ENCODE results near the gene PDYN. TPM values are rescaled to one million over a fixed set of nuclear protein-coding genes. Genes with fewer than 3 reads are reported as not detected.

PDYN gene
- total and polyA plus RNA-seq, 2 donors (not counting 1 experiment from before 2014, with no cell fraction given), result not detected

DNA sequence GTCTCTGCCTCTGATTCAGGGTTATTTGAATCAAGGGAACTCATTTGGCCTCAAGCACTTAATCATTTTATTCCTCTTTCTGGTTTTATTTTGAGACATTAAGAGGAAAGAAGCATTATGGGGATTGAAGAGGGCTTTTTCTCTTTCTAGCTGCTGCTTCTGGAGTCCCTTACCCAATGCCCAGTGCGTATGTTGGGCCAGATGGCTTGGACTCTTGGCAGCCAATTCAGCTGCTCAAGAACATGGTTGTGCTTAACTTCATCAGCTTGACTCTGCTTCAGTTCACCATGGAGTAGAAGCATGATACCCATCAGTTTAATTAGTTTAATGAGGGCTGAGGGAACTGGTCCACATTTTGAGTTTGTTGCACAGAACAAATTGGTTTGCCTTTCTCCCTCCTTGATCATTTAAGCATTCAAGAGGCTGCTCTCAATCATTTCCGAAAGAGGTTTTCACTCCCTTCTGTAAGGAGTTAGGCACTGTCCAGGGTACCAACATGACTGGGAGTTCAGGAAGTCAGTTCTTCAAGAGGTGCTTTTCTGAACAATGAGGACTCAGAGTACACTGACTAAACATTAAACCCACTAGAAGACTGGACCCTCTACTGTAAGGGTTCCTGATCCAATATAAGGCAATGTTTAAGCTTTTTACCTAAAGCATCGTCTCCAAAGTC lies 14.6 kb downstream of the PDYN start:
- no peaks in the 10 kb centered on the region for H3K36me3 ChIP-seq (ENCODE audit: control insufficient read depth, insufficient read depth, low read length)
- H3K4me2 ChIP-seq (ENCODE audit: extremely low read depth, insufficient read depth, low read length), result no peak overlapping the region
- no peak overlapping the region for H3K4me3 ChIP-seq (replicated peaks in 1 of 4; ENCODE audit: control extremely low read depth in 1 of 4, insufficient read depth in 1 of 4, low read depth in 3 of 4, low read length in 4 of 4)
- DNase-seq (ENCODE audit: low read depth in 2 of 2), result no peak
- no peak overlapping the region for H2AFZ ChIP-seq (ENCODE audit: low read length)
- no peak overlapping the region for H3K9ac ChIP-seq (ENCODE audit: insufficient read depth, low read length)
- TF ChIP-seq, protein P1, sequence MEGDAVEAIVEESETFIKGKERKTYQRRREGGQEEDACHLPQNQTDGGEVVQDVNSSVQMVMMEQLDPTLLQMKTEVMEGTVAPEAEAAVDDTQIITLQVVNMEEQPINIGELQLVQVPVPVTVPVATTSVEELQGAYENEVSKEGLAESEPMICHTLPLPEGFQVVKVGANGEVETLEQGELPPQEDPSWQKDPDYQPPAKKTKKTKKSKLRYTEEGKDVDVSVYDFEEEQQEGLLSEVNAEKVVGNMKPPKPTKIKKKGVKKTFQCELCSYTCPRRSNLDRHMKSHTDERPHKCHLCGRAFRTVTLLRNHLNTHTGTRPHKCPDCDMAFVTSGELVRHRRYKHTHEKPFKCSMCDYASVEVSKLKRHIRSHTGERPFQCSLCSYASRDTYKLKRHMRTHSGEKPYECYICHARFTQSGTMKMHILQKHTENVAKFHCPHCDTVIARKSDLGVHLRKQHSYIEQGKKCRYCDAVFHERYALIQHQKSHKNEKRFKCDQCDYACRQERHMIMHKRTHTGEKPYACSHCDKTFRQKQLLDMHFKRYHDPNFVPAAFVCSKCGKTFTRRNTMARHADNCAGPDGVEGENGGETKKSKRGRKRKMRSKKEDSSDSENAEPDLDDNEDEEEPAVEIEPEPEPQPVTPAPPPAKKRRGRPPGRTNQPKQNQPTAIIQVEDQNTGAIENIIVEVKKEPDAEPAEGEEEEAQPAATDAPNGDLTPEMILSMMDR (conservative IDR thresholded peaks at IDR 0.05 in 1 of 2, IDR thresholded peaks at IDR 0.05 in 1 of 2; ENCODE audit: low read depth in 1 of 2, low read length in 2 of 2), result no peak
- TF ChIP-seq EZH2 (IDR thresholded peaks at IDR 0.05; ENCODE audit: low read length, missing control alignments), result no peak
- H3K27ac ChIP-seq (ENCODE audit: insufficient read depth, low read length), result no peak overlapping the region
- no peaks in the 10 kb centered on the region for H4K20me1 ChIP-seq (ENCODE audit: control insufficient read depth, extremely low read depth, insufficient read depth, low read length)
- H3K27me3 ChIP-seq (ENCODE audit: control insufficient read depth, insufficient read depth, low read length), result peaks cover 7% of the 10 kb centered on the region
- H3K9me3 ChIP-seq (ENCODE audit: control insufficient read depth, insufficient read depth, low read depth, low read length), result no peaks in the 10 kb centered on the region
- no peaks in the 10 kb centered on the region for H3K4me1 ChIP-seq (ENCODE audit: control insufficient read depth, extremely low read depth, insufficient read depth, low read length)
- no peaks in the 10 kb centered on the region for H3K79me2 ChIP-seq (ENCODE audit: control insufficient read depth, insufficient read depth, low read length)

DNA sequence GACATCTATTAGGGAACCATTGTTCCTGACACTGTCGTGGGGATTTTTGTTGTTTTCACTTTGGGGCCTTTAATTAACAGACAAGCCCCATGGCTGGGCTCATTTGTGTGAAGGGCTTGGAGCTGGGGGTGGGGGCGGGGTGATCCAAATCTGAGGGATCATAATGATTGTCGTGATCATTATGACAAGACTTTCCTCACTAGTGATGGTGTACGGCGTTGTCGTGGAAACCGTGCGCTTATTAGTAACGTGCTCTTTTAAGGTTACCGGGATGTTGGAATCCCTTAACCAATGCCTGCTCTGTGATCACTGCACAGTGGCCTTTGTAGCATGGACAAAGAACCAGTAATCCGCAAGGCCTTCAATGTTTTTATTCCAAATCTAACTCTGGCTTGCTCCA lies 18.6 kb downstream of the PDYN start:
- Histone ChIP-seq H3K9me3 (ENCODE audit: control insufficient read depth, insufficient read depth, low read depth, low read length) (no peaks in the 10 kb centered on the region), H3K4me1 (ENCODE audit: control insufficient read depth, extremely low read depth, insufficient read depth, low read length) (no peaks in the 10 kb centered on the region), H3K27me3 (ENCODE audit: control insufficient read depth, insufficient read depth, low read length) (peaks cover 17% of the 10 kb centered on the region), H2AFZ (ENCODE audit: low read length) (no peak overlapping the region), H3K27ac (ENCODE audit: insufficient read depth, low read length) (no peak overlapping the region), H3K9ac (ENCODE audit: insufficient read depth, low read length) (no peak overlapping the region), H3K4me2 (ENCODE audit: extremely low read depth, insufficient read depth, low read length) (no peak overlapping the region), H3K79me2 (ENCODE audit: control insufficient read depth, insufficient read depth, low read length) (no peaks in the 10 kb centered on the region), H3K4me3 (replicated peaks in 1 of 4; ENCODE audit: control extremely low read depth in 1 of 4, insufficient read depth in 1 of 4, low read depth in 3 of 4, low read length in 4 of 4) (no peak overlapping the region), H3K36me3 (ENCODE audit: control insufficient read depth, insufficient read depth, low read length) (no peaks in the 10 kb centered on the region), H4K20me1 (ENCODE audit: control insufficient read depth, extremely low read depth, insufficient read depth, low read length) (no peaks in the 10 kb centered on the region)
- no peak for TF ChIP-seq EZH2 (IDR thresholded peaks at IDR 0.05; ENCODE audit: low read length, missing control alignments)
- TF ChIP-seq, protein P1 (conservative IDR thresholded peaks at IDR 0.05 in 1 of 2, IDR thresholded peaks at IDR 0.05 in 1 of 2; ENCODE audit: low read depth in 1 of 2, low read length in 2 of 2), result no peak
- DNase-seq (ENCODE audit: low read depth in 2 of 2), result no peak

DNA sequence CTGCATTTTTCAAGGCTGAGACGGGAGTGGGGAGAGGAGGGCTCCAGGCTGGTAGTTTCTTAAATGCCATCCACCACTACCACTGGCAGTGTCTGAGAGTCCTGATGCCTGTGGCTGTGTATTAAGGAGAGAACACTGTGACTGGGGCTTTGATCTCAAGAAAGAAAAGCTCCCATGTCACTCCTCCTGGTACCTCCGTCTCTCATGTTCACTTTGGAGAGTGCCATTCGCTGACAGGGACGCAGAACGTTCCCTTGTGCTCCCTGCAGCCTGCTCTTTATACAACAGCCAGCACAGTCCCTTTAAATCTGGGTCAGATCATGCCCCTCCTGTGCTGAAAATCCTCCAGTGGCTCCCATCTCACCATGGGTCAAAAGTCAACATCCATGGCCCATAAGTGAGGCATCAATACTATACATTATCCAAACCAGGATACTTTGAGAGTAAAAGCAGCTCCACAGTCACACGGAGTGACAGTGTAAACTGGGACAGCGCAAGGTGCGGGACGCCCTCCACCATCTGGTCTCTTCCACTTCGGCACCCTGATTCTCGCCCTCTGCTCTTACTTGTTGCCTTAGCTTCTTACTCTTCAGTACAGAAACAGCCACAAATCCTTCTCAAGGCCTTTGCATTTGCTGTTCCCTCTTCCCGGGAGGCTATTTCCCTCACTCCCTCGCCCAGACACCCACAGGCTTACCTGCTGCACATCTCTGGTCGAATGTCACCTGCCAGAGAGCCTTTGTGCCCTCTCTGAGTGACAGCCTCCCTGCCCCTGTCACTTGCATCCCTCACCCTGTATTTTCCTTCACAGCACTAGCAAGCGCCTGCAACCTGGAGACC lies 20.0 kb downstream of the PDYN start:
- H3K4me3 ChIP-seq (replicated peaks in 1 of 4; ENCODE audit: control extremely low read depth in 1 of 4, insufficient read depth in 1 of 4, low read depth in 3 of 4, low read length in 4 of 4), result no peak overlapping the region
- H3K27me3 ChIP-seq (ENCODE audit: control insufficient read depth, insufficient read depth, low read length), result peaks cover 17% of the 10 kb centered on the region
- DNase-seq (ENCODE audit: low read depth in 2 of 2), result no peak
- H3K4me1 ChIP-seq (ENCODE audit: control insufficient read depth, extremely low read depth, insufficient read depth, low read length), result no peaks in the 10 kb centered on the region
- TF ChIP-seq, protein P1 (conservative IDR thresholded peaks at IDR 0.05 in 1 of 2, IDR thresholded peaks at IDR 0.05 in 1 of 2; ENCODE audit: low read depth in 1 of 2, low read length in 2 of 2), result no peak
- no peak for TF ChIP-seq EZH2 (IDR thresholded peaks at IDR 0.05; ENCODE audit: low read length, missing control alignments)
- H3K4me2 ChIP-seq (ENCODE audit: extremely low read depth, insufficient read depth, low read length), result no peak overlapping the region
- no peaks in the 10 kb centered on the region for H3K36me3 ChIP-seq (ENCODE audit: control insufficient read depth, insufficient read depth, low read length)
- H3K79me2 ChIP-seq (ENCODE audit: control insufficient read depth, insufficient read depth, low read length), result no peaks in the 10 kb centered on the region
- H3K9me3 ChIP-seq (ENCODE audit: control insufficient read depth, insufficient read depth, low read depth, low read length), result no peaks in the 10 kb centered on the region
- no peak overlapping the region for H3K27ac ChIP-seq (ENCODE audit: insufficient read depth, low read length)
- H3K9ac ChIP-seq (ENCODE audit: insufficient read depth, low read length), result no peak overlapping the region
- H2AFZ ChIP-seq (ENCODE audit: low read length), result no peak overlapping the region
- no peaks in the 10 kb centered on the region for H4K20me1 ChIP-seq (ENCODE audit: control insufficient read depth, extremely low read depth, insufficient read depth, low read length)
